GM21528 (cell line): ENCODE measurements around the gene KLHL5.
A peak's percentile ranks its signal among the peaks of the same experiment; 100 is the strongest.
"Not testable (repeated sequence)": the region's sequence is repeated elsewhere in the genome, so short reads cannot be mapped to it uniquely, and the experiment has no call there.

Experiments
- ATAC-seq: cut with Tn5 transposase; IDR thresholded peaks from one replicate; pipeline ENCODE4 v1.9.1; 2021; ENCODE audit warnings: mild to moderate bottlenecking, moderate library complexity; ENCODE audit not compliant: unreplicated experiment, low FRiP score

The KLHL5 gene, protein sequence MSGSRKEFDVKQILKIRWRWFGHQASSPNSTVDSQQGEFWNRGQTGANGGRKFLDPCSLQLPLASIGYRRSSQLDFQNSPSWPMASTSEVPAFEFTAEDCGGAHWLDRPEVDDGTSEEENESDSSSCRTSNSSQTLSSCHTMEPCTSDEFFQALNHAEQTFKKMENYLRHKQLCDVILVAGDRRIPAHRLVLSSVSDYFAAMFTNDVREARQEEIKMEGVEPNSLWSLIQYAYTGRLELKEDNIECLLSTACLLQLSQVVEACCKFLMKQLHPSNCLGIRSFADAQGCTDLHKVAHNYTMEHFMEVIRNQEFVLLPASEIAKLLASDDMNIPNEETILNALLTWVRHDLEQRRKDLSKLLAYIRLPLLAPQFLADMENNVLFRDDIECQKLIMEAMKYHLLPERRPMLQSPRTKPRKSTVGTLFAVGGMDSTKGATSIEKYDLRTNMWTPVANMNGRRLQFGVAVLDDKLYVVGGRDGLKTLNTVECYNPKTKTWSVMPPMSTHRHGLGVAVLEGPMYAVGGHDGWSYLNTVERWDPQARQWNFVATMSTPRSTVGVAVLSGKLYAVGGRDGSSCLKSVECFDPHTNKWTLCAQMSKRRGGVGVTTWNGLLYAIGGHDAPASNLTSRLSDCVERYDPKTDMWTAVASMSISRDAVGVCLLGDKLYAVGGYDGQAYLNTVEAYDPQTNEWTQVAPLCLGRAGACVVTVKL

GRCh38 chr4:39062094-39062769, at the start of gene KLHL5:
KLHL5 (plus strand) TSS chr4:39062232; CDS start chr4:39062653, 421 bp downstream.
- ATAC-seq = no peak

- no peak for ATAC-seq
Observed at GRCh38 chr4:39014028-39014427, 48.0 kb upstream of the KLHL5 start.

DNA sequence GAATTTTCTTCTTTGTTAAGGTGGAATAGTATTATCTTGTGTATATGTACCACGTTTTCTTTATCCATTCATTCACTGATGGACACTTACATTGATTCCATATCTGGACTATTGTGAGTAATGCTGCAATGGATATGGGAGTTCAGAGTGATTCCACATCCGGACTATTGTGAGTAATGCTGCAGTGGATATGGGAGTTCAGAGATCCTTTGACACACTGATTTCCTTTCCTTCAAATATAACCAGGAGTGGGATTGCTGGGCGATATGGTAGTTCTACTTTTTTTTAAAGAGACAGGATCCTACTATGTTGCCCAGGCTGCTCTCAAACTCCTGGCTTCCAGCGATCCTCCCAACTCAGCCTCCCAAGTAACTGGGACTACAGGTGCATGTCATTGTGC, 41.9 kb upstream of the KLHL5 start:
- no peak for ATAC-seq

GRCh38 chr4:39021631-39022030, 40.4 kb upstream of the KLHL5 start:
- ATAC-seq = no peak

DNA sequence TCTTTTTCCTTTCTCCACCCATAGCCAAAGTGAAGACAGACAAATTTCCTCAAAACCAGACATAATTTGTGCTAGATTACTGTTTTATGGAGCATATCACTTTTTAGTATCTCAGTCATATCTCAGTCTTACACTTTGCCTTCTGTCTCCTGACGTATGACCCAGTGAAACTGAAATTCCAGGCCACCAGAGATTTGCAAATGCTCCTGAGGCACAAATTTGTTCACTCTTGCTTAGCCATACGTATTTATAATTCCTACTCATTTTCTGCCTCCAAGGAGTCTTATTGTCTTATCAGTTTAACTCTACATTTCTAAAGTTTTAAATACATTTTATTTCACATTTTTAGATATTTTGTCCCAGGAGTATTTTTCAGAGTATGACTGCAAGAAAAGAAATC, 39.8 kb upstream of the KLHL5 start:
- ATAC-seq = no peak

GRCh38 chr4:39023059-39023458, 39.0 kb upstream of the KLHL5 start:
- ATAC-seq = no peak

DNA sequence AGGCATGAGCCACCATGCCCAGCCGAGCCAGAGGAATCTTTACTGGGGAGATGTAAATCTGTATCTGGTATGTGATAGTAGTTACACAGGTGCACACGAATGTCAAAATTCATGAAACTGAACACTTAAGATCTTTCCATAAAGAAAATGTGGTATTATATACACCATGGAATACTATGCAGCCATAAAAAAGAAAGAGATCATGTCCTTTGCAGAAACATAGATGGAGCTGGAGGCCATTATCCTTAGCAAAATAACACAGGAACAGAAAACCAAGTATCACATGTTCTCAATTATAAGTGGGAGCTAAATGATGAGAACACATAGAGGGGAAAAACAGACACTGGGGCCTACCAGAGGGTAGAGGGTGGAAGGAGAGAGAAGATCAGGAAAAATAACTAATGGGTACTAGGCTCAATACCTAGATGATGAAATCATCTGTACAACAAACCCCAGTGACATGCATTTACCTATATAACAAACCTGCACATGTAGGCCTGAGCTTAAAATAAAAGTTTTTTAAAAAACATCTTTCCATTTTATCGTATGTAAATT, 37.6 kb upstream of the KLHL5 start:
- no peak for ATAC-seq

DNA sequence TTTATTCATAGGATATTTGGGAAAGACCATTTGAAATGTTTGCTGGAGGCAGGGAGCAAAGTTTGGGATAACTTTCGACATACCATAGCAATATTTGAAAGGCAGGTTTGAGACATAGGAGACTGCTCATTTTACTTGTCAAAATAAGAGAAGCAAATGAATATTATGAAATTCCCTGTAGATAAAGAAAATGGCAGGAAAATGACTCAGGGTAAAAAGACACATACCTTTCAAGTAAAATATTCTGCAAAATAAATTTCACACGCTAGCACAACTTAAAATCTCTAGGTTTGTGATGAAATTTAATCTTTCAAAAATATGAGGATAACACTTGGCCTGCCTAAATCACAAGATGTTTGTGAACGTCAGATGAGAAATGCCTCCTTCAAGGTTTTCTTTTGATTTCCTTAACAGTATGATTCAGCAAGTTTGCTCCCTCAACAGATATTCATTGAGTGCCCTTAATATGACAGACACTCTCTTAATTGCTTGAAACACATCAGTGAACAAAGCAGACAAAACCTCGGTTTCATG, 36.4 kb upstream of the KLHL5 start:
- ATAC-seq = no peak

GRCh38 chr4:39026096-39026495, 35.9 kb upstream of the KLHL5 start:
- no peak for ATAC-seq

DNA sequence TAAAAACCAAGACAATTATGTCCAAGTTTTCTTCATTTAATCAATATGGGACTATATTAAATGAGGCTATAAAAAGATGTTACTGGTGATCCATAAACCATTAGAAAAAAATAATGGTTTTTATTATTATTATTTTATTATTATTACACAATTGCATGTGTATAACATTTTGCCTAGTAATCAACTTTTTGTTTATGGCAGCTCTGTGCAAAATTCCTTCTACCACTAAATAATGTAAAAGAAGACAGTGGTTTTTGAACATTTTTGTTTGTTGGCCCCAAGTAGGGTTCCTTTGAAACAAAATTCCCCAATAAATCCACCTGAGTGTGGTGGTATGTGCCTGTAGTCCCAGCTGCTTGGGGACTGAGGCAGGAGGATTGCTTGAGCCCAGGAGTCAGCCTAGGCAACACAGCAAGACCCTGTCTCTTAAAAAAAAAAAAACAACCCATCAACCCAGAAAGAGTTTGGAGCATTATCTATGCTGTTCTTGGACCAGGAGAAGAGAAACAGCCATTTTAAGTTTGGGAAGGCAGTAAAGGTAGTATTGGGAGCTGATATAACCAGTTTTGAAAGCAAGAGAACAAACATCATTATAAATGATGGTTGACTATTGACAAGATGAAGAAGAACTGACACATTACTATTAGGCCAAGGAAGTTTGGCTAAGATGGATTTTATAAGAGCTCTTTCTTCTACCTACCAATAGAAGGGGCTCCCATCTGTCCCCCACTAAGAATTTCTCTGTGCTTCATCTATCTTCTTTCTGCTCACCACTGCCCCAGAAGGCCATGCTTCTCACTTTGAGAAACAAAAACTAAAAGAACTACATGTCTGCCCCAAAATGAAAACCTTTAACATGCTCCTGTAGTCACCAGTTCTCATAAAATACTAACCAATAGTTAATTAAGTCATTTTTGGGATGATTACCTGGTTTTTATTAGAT, 32.0 kb upstream of the KLHL5 start:
- no peak for ATAC-seq

DNA sequence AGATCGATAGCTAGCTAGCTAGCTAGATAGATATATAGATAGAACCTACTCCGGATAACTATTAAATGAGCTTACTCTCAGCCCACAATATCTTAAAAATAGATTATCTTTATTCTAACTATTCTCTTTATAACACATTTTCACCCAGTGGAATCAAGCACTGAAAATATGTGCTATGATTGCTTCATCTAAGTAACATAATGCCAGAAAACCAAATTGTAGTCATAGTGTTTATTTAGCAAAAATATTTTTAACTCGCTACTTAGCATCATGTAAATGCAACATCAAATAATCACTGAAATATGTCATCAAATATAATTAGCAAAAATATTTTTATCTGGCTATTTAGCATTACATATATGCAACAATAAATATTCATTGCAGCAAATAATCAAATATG, 31.3 kb upstream of the KLHL5 start:
- no peak for ATAC-seq

DNA sequence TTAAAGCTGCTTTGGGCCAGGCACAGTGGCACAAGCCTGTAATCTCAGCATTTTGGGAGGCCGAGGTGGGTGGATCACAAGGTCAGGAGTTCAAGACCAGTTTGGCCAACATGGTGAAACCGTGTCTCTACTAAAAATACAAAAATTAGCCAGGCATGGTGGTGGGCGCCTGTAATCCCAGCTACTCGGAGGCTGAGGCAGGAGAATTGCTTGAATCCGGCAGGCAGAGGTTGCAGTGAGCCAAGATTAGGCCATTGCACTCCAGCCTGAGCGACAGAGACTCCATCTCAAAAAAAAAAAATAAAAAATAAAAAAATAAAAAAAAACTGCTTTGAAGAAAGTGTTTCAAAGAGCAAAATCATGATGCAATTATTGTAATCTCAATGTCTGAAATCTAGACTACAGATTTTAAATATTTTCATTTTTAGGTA, 30.4 kb upstream of the KLHL5 start:
- not testable (repeated sequence) for ATAC-seq

GRCh38 chr4:39032218-39033085, 29.6 kb upstream of the KLHL5 start, which contains the start of gene TMEM156:
TMEM156 (minus strand) TSS chr4:39032409; CDS start chr4:39032313, 96 bp downstream.
- ATAC-seq = peak; percentile 66

- ATAC-seq = no peak
Observed at GRCh38 chr4:39036172-39036571, 25.9 kb upstream of the KLHL5 start.

DNA sequence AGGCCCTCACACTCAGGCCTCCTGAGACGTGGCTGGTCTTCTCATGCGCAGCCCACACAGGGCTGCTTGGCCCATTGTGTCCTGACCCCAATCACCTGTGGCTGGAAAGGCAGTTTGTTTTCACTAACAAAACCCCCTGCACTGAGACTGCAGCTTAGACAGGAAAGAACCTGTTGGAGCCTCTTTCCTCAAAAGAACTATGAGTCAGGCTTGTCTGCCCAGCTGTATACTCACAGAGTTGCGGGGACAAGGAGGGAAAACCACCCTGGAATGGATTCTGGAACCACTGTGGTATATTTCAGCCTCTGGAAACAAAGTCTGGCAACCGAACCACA, 24.6 kb upstream of the KLHL5 start:
- no peak for ATAC-seq

- no peak for ATAC-seq
Observed at GRCh38 chr4:39037941-39038340, 24.1 kb upstream of the KLHL5 start.

DNA sequence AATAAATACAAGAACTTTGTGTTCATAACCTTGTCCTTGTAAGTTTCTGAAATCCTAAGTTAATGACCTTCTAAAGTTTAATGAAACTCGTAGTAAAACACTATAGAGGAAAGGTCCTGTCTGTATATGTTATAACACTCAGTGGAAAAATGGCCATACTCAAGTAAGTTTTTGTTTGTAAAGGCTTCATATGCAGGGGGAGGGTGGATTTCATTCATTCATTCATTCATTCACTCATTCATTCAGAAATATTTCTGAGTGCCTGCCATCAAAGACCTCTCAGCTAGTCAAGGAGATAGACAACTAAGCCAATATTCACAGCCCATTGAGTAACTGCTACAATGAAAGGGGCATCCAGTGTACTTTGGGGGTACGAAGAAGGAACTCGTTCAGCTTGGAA, 22.9 kb upstream of the KLHL5 start:
- no peak for ATAC-seq

- no peak for ATAC-seq
Observed at GRCh38 chr4:39042366-39042765, 19.7 kb upstream of the KLHL5 start.
